CD8-positive, alpha-beta memory T cell (primary cell): Measurements from ENCODE around the gene UBN2. TPM values are rescaled to one million over a fixed set of nuclear protein-coding genes. Genes with fewer than 3 reads are reported as not detected.

ENCODE experiments used
- CTCF ChIA-PET: fragments of 350-600 bp; sonication (Branson Sonifier 250); formaldehyde crosslinking; loops from one replicate; lab custom pipeline; 2021; ENCODE audit warnings: antibody characterized with exemption; lab: Charles Lee
- POLR2A ChIA-PET: fragments of 350-600 bp; sonication (Branson Sonifier 250); formaldehyde crosslinking; loops from one replicate; lab custom pipeline; 2021; ENCODE audit warnings: antibody characterized with exemption; lab: Charles Lee
- DNase-seq, 5 donors: peaks; one replicate each; pipeline versions ENCODE4 v3.0.0 to v3.0.0-alpha.2; 2020 to 2022; ENCODE audit warnings: mixed read lengths in 1 of 5
- H3K27ac ChIP-seq: one replicate; pipeline ENCODE4 v1.7.0; 2013; ENCODE audit warnings: low read depth, mild to moderate bottlenecking, low read length, moderate library complexity
- H3K27me3 ChIP-seq: 2 replicates; pipeline ENCODE4 v1.7.0; 2013; ENCODE audit warnings: low read length, mild to moderate bottlenecking; ENCODE audit not compliant: insufficient read depth, poor library complexity, severe bottlenecking
- H3K36me3 ChIP-seq: 2 replicates; pipeline ENCODE4 v1.7.0; 2013; ENCODE audit warnings: mild to moderate bottlenecking, low read length, moderate library complexity; ENCODE audit not compliant: insufficient read depth
- H3K4me1 ChIP-seq: 2 replicates; pipeline ENCODE4 v1.7.0; 2013; ENCODE audit warnings: mild to moderate bottlenecking, low read length, moderate library complexity; ENCODE audit not compliant: insufficient read depth
- H3K4me3 ChIP-seq: 2 replicates; pipeline ENCODE4 v1.7.0; 2013; ENCODE audit warnings: mild to moderate bottlenecking, low read length
- H3K9me3 ChIP-seq: 2 replicates; pipeline ENCODE4 v1.7.0; 2013; ENCODE audit warnings: mild to moderate bottlenecking, low read length
- H3K27ac Mint-ChIP-seq, 8 donors: one replicate each; pipeline ENCODE4 v1.8.0; 2020 to 2021; ENCODE audit warnings: mixed read lengths in 8 of 8, mild to moderate bottlenecking in 6 of 8, inconsistent platforms in 3 of 8, moderate library complexity in 3 of 8
- H3K27me3 Mint-ChIP-seq, 2 donors: one replicate each; pipeline ENCODE4 v1.8.0; 2020 to 2021; ENCODE audit warnings: mixed read lengths in 2 of 2, mild to moderate bottlenecking in 1 of 2, moderate library complexity in 1 of 2
- H3K36me3 Mint-ChIP-seq, 3 donors: one replicate each; pipeline ENCODE4 v1.8.0; 2020 to 2021; ENCODE audit warnings: mixed read lengths in 3 of 3, inconsistent platforms in 1 of 3, mild to moderate bottlenecking in 1 of 3
- H3K4me1 Mint-ChIP-seq, 3 donors: one replicate each; pipeline ENCODE4 v1.8.0; 2020 to 2021; ENCODE audit warnings: mixed read lengths in 3 of 3, inconsistent platforms in 1 of 3, mild to moderate bottlenecking in 1 of 3
- H3K4me3 Mint-ChIP-seq, 7 donors: one replicate each; pipeline ENCODE4 v1.8.0; 2020 to 2021; ENCODE audit warnings: mixed read lengths in 7 of 7, mild to moderate bottlenecking in 6 of 7, moderate library complexity in 4 of 7, inconsistent platforms in 2 of 7
- H3K9me3 Mint-ChIP-seq, 5 donors: one replicate each; pipeline ENCODE4 v1.8.0; 2020 to 2022; ENCODE audit warnings: mixed read lengths in 5 of 5, mild to moderate bottlenecking in 3 of 5, moderate library complexity in 2 of 5, inconsistent platforms in 1 of 5
- polyA plus RNA-seq: library from polyadenylated mRNA; unstranded; fragments of 300-500 nt; fragmentation: Illumina TruSeq; gene quantifications from one replicate; pipeline ENCODE4 v1.2.3, GENCODE V29; 2021
- total RNA-seq, 2 experiments: library from RNA; stranded (reverse); gene quantifications; one replicate each; pipeline ENCODE4 v1.2.3, GENCODE V29; 2021

The UBN2 gene
- total and polyA plus RNA-seq, 3 experiments from 2014 or later: 3.2 to 13.6 (median 13.0) TPM

DNA sequence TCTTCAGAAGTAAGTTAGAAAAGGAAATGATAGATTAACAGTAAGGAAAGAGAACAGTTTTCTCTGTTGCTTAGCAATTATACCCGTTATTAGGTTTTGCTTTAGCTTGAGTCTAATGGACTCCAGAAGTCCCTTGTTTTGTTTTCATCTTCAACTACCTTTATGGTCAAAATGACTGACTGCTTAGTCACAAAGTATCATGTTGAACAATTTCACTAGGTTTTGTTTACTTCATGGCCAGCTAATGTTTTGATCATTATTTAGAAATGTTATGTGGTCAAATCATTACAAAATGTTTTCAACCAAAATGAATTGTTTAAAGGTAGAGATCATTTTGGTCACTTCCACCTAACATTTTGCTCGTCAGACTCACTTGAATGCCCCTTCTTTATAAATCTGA lies 1.9 kb downstream of the UBN2 start:
- H3K4me3 Mint-ChIP-seq: peak overlapping the region; percentile 92 to 96 (median 94)
- no peaks in the 10 kb centered on the region for H3K9me3 Mint-ChIP-seq
- Histone ChIP-seq H3K4me1 (peaks cover 15% of the 10 kb centered on the region), H3K27ac (no peak overlapping the region), H3K9me3 (no peaks in the 10 kb centered on the region), H3K36me3 (no peaks in the 10 kb centered on the region), H3K27me3 (no peaks in the 10 kb centered on the region), H3K4me3 (peak overlapping the region; percentile 61)
- peaks cover under 1 to 3% of the 10 kb centered on the region in 2 donors for H3K27me3 Mint-ChIP-seq
- ChIA-PET CTCF (interaction anchor here (1.4 to 1.6 kb wide), 2 partner anchors 8 to 138 kb away, joined by 3 to 4 read pairs; no protein-coding TSS in a partner anchor), POLR2A (interaction anchor here (2.1 kb wide), 1 partner anchor 126 kb away, joined by 10 read pairs; the partner anchor contains the start of gene LUC7L2)
- H3K27ac Mint-ChIP-seq: peak overlapping the region in 6 of 8 donors; percentile 18 to 88 (median 76)
- H3K4me1 Mint-ChIP-seq: peaks cover 36 to 48% (median 46%) of the 10 kb centered on the region in 3 donors
- no peak for DNase-seq
- peaks cover 4 to 21% (median 11%) of the 10 kb centered on the region in 3 donors for H3K36me3 Mint-ChIP-seq

DNA sequence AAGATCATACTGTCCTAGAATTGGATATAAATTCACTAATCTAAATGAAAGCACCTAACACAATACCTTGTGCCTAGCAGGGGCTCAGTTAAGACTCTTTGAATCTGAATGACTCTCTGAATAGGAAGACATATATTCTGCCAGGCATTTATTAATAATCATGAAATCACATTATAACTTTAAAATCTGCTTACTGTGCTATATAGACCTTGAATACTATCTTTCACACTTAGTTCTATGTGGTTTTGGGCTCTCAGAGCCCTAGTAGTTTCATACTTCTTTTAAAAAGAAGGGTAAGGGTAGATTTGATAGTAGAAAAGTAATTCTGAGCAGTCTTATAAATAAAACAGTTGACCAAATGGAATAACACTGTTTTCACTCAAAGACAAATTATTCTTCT lies 10.2 kb downstream of the UBN2 start:
- Mint-ChIP-seq H3K27ac (no peak overlapping the region), H3K4me1 (peaks cover 6 to 9% (median 8%) of the 10 kb centered on the region in 3 donors), H3K27me3 (no peaks in the 10 kb centered on the region), H3K36me3 (peaks cover 29 to 69% (median 36%) of the 10 kb centered on the region in 3 donors), H3K9me3 (no peaks in the 10 kb centered on the region), H3K4me3 (no peak overlapping the region)
- no peaks in the 10 kb centered on the region for H3K4me1 ChIP-seq
- no peak overlapping the region for H3K4me3 ChIP-seq
- ChIA-PET POLR2A (no interaction called here), CTCF (no interaction called here)
- peaks cover 3% of the 10 kb centered on the region for H3K36me3 ChIP-seq
- no peaks in the 10 kb centered on the region for H3K27me3 ChIP-seq
- H3K27ac ChIP-seq: no peak overlapping the region
- no peak for DNase-seq
- no peaks in the 10 kb centered on the region for H3K9me3 ChIP-seq

DNA sequence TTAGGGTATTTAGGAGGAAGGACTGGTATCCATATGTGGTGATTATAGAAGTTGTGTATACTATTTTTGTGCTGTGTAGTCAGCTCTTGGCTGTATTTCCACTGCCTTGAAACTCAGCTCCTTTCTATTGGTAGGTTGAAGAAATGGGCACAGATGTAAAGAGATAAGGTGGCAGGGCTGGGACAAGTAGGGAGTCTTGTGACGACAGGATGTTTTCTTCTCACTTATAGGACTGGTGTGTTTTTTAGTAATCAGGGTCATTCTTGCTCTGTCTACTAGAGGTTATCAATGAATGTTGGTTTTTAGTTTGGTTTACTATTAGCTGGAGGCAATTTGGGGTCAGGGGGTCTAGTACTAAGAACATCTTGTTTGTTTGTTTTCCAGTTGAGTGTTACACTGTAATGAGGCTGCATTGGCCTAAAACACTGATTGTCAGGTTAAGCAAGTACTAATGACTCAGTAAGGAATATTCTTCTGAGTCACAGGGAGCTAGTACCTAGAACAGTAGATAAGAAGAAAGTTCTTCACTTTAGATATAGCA lies 11.8 kb downstream of the UBN2 start:
- peaks cover 26 to 70% (median 35%) of the 10 kb centered on the region in 3 donors for H3K36me3 Mint-ChIP-seq
- DNase-seq: no peak
- Histone ChIP-seq H3K27me3 (no peaks in the 10 kb centered on the region), H3K27ac (no peak overlapping the region), H3K4me1 (no peaks in the 10 kb centered on the region), H3K4me3 (no peak overlapping the region), H3K9me3 (no peaks in the 10 kb centered on the region), H3K36me3 (peaks cover 3% of the 10 kb centered on the region)
- H3K9me3 Mint-ChIP-seq: no peaks in the 10 kb centered on the region
- ChIA-PET CTCF (no interaction called here), POLR2A (no interaction called here)
- no peaks in the 10 kb centered on the region for H3K27me3 Mint-ChIP-seq
- H3K4me3 Mint-ChIP-seq: no peak overlapping the region
- peaks cover 5 to 15% (median 7%) of the 10 kb centered on the region in 3 donors for H3K4me1 Mint-ChIP-seq
- peak overlapping the region in 3 of 8 donors; percentile 4 to 55 (median 7) for H3K27ac Mint-ChIP-seq

DNA sequence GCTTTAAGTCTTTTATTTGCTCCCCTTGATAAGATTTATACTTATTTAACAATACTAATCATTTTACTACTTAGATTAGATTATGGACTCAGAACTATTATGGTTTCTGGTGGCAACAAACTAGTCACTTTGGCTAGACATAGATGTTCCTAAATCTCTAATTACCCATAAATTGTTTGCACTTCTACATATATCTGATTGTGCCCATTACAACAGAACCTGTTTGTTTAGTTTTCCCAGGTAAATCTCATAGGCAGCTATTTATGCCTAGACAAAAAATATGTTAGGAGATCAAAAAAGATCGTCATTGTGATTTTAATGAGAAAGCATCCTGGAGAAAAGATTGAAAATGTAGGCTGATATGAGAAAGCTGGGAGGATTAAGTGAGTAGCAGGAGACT lies 14.4 kb downstream of the UBN2 start:
- Histone ChIP-seq H3K27me3 (no peaks in the 10 kb centered on the region), H3K4me3 (no peak overlapping the region), H3K36me3 (peaks cover 16% of the 10 kb centered on the region), H3K9me3 (no peaks in the 10 kb centered on the region), H3K27ac (no peak overlapping the region), H3K4me1 (no peaks in the 10 kb centered on the region)
- Mint-ChIP-seq H3K27me3 (no peaks in the 10 kb centered on the region), H3K4me3 (no peak overlapping the region), H3K27ac (no peak overlapping the region), H3K9me3 (no peaks in the 10 kb centered on the region), H3K36me3 (peaks cover 23 to 75% (median 29%) of the 10 kb centered on the region in 3 donors), H3K4me1 (peaks cover 5 to 26% (median 9%) of the 10 kb centered on the region in 3 donors)
- DNase-seq: no peak
- ChIA-PET POLR2A (no interaction called here), CTCF (no interaction called here)

DNA sequence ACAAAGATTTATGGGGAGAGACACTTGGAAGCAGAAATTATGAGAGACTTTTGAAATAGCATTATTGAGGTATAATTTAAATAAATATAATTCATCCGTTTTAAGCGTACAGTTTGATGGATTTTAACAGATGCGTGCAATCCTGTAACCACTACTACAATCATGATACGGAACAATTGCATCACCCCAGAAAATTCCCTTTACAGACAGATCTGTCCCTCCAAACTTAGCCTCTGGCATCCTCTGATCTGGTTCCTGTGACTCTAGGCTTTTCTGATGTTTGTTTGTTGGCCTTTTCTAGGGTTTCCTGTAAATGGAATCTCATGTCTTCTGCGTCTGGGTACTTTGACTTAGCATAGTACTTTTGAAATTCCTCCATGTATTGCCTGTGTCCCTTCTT lies 15.5 kb downstream of the UBN2 start:
- no peaks in the 10 kb centered on the region for H3K9me3 ChIP-seq
- Mint-ChIP-seq H3K27ac (no peak overlapping the region), H3K4me1 (peaks cover 9 to 26% (median 10%) of the 10 kb centered on the region in 3 donors), H3K27me3 (no peaks in the 10 kb centered on the region), H3K9me3 (no peaks in the 10 kb centered on the region), H3K36me3 (peaks cover 23 to 74% (median 27%) of the 10 kb centered on the region in 3 donors), H3K4me3 (no peak overlapping the region)
- DNase-seq: no peak
- peaks cover 13% of the 10 kb centered on the region for H3K36me3 ChIP-seq
- H3K27ac ChIP-seq: no peak overlapping the region
- CTCF ChIA-PET: no interaction called here
- POLR2A ChIA-PET: no interaction called here
- H3K4me1 ChIP-seq: no peaks in the 10 kb centered on the region
- H3K4me3 ChIP-seq: no peak overlapping the region
- no peaks in the 10 kb centered on the region for H3K27me3 ChIP-seq

DNA sequence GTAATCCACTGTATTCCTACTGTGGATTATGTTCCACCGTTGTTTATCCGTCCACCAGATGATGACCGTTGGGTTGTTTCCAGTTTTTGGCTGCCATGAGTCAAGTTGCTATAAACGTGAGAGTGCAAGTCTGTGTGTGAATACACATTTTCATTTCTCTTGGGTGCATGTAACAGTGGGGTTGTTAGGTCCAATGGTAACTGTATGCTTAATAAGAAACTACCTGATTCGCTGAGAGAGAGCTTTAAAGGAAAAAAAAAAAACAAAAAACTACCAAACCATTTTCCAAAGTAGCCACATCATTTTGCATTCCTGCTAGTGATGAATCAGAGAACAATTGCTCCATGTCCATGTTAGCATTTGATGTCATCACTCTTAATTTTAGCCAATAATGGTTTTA lies 15.9 kb downstream of the UBN2 start:
- Histone ChIP-seq H3K27me3 (no peaks in the 10 kb centered on the region), H3K36me3 (peaks cover 13% of the 10 kb centered on the region), H3K27ac (no peak overlapping the region), H3K4me3 (no peak overlapping the region), H3K9me3 (no peaks in the 10 kb centered on the region), H3K4me1 (no peaks in the 10 kb centered on the region)
- Mint-ChIP-seq H3K4me3 (no peak overlapping the region), H3K36me3 (peaks cover 26 to 76% (median 31%) of the 10 kb centered on the region in 3 donors), H3K9me3 (no peaks in the 10 kb centered on the region), H3K27me3 (no peaks in the 10 kb centered on the region), H3K27ac (no peak overlapping the region), H3K4me1 (peaks cover 12 to 26% (median 14%) of the 10 kb centered on the region in 3 donors)
- POLR2A ChIA-PET: no interaction called here
- DNase-seq: no peak
- CTCF ChIA-PET: no interaction called here

DNA sequence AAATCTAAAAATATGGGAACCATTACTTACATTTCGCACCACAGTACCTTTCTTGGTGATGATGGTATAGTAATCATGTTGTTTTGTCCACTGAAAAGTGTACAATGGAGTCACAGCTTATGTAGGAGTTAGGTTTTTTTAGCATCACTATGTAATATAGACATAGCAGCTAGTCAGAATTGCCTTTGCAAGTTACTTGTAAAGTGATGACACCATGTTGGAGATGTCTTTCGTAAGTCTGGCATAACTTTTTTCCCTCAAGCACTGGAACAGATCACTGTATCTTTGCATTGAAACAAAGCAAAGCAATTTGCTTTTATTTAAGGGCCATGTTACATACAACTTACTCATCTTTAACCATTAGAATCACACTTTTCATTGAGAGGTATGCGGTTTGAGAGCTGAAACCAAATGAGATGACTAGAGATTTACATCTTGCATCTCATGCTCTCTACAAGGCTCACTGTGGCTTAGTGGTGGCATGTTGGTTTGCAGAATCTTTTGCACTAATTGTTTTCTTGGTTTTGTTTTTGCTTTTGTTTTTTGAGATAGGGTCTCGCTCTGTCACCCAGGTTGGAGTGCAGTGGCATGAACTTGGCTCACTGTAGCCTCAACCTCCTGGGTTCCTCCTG lies 18.3 kb downstream of the UBN2 start:
- Histone ChIP-seq H3K36me3 (peaks cover 21% of the 10 kb centered on the region), H3K4me1 (no peaks in the 10 kb centered on the region), H3K9me3 (no peaks in the 10 kb centered on the region), H3K27ac (no peak overlapping the region), H3K4me3 (no peak overlapping the region), H3K27me3 (no peaks in the 10 kb centered on the region)
- Mint-ChIP-seq H3K27me3 (no peaks in the 10 kb centered on the region), H3K4me3 (no peak overlapping the region), H3K4me1 (peaks cover 8 to 20% (median 9%) of the 10 kb centered on the region in 3 donors), H3K36me3 (peaks cover 18 to 77% (median 22%) of the 10 kb centered on the region in 3 donors), H3K9me3 (no peaks in the 10 kb centered on the region), H3K27ac (no peak overlapping the region)
- no peak for DNase-seq
- ChIA-PET POLR2A (no interaction called here), CTCF (no interaction called here)

DNA sequence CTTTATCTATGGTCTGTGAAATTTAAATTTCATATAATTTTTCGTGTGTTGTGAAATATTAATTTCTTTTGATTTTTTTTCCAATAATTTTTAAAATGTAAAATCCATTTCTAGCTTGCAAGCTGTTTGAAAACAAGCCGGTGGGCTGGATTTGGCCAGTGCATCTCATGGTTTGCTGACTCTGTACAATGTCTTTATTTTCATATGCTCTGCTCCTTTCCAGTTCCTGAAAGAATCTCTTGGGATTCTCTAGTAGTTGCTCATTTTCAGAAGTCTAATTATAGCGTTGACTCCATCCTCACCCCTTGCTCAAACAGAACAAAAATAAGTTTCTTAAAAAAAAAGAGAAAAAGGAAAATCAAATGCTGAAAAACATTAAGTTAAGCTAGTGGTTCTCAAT lies 21.4 kb downstream of the UBN2 start:
- no peak overlapping the region for H3K4me3 ChIP-seq
- CTCF ChIA-PET: interaction anchor here (0.8 kb wide), 1 partner anchor 14 kb away, joined by 3 read pairs; no protein-coding TSS in a partner anchor
- POLR2A ChIA-PET: no interaction called here
- Mint-ChIP-seq H3K27ac (no peak overlapping the region), H3K4me3 (no peak overlapping the region), H3K9me3 (no peaks in the 10 kb centered on the region), H3K36me3 (peaks cover 9 to 75% (median 21%) of the 10 kb centered on the region in 3 donors), H3K4me1 (peaks cover 6 to 14% (median 9%) of the 10 kb centered on the region in 3 donors), H3K27me3 (no peaks in the 10 kb centered on the region)
- H3K4me1 ChIP-seq: no peaks in the 10 kb centered on the region
- peaks cover 21% of the 10 kb centered on the region for H3K36me3 ChIP-seq
- no peak overlapping the region for H3K27ac ChIP-seq
- no peaks in the 10 kb centered on the region for H3K9me3 ChIP-seq
- H3K27me3 ChIP-seq: no peaks in the 10 kb centered on the region
- no peak for DNase-seq
